GM23338 (cell line): ENCODE measurements around the gene CD300A. TPM values are rescaled to one million over a fixed set of nuclear protein-coding genes. Genes with fewer than 3 reads are reported as not detected.

Experiments
- ATAC-seq: fragments of 200-7000 bp; cut with Tn5 transposase; 3 replicates; pipeline ENCODE4 v1.9.1; 2020
- DNase-seq: peaks from one replicate; pipeline ENCODE4 v3.0.0-alpha.2; 2015; ENCODE audit warnings: low spot score
- H2AFZ ChIP-seq: fragments of 200-600 bp; sonication (generic); 2 replicates; pipeline ENCODE4 v1.8.0; 2016; ENCODE audit warnings: antibody characterized with exemption, mild to moderate bottlenecking, moderate library complexity
- H3F3A ChIP-seq: fragments of 200-600 bp; sonication (generic); replicated peaks from 2 replicates; pipeline ENCODE4 v1.8.0; 2017; ENCODE audit warnings: antibody characterized with exemption, mixed run types, low read depth
- H3K27ac ChIP-seq: fragments of 200-600 bp; sonication (generic); 2 replicates; pipeline ENCODE4 v1.6.1; 2016; ENCODE audit warnings: low read depth
- H3K27me3 ChIP-seq: fragments of 200-600 bp; sonication (generic); 2 replicates; pipeline ENCODE4 v1.8.0; 2016; ENCODE audit warnings: mild to moderate bottlenecking, mixed run types, moderate library complexity; ENCODE audit not compliant: insufficient read depth
- H3K36me3 ChIP-seq: fragments of 200-600 bp; sonication (generic); 2 replicates; pipeline ENCODE4 v1.8.0; 2016; ENCODE audit warnings: mild to moderate bottlenecking; ENCODE audit not compliant: insufficient read depth
- H3K4me1 ChIP-seq: fragments of 200-600 bp; sonication (generic); 2 replicates; pipeline ENCODE4 v1.8.0; 2016; ENCODE audit warnings: mild to moderate bottlenecking, moderate library complexity; ENCODE audit not compliant: insufficient read depth
- H3K4me2 ChIP-seq: fragments of 200-600 bp; sonication (generic); 2 replicates; pipeline ENCODE4 v1.7.1; 2017; ENCODE audit warnings: mixed run types
- H3K4me3 ChIP-seq: fragments of 200-600 bp; sonication (generic); 2 replicates; pipeline ENCODE4 v1.6.1; 2016; ENCODE audit warnings: mixed run types
- H3K79me2 ChIP-seq: fragments of 200-600 bp; sonication (generic); replicated peaks from 2 replicates; pipeline ENCODE4 v1.8.0; 2017; ENCODE audit warnings: mild to moderate bottlenecking; ENCODE audit not compliant: insufficient read depth
- H3K9me2 ChIP-seq: fragments of 200-600 bp; sonication (generic); 2 replicates; pipeline ENCODE4 v1.8.0; 2017; ENCODE audit not compliant: insufficient read depth
- H4K20me1 ChIP-seq: fragments of 200-600 bp; sonication (generic); replicated peaks from 2 replicates; pipeline ENCODE4 v1.8.0; 2017; ENCODE audit warnings: mild to moderate bottlenecking; ENCODE audit not compliant: insufficient read depth
- H3K27ac Mint-ChIP-seq: 2 replicates; pipeline ENCODE4 v1.8.0; 2020; ENCODE audit warnings: inconsistent platforms, mild to moderate bottlenecking, moderate library complexity, mixed read lengths
- H3K27me3 Mint-ChIP-seq: 3 replicates; pipeline ENCODE4 v1.8.0; 2022; ENCODE audit warnings: low read depth, mild to moderate bottlenecking, moderate library complexity, mixed read lengths, inconsistent platforms; ENCODE audit not compliant: insufficient read depth, poor library complexity
- H3K36me3 Mint-ChIP-seq: 3 replicates; pipeline ENCODE4 v1.8.0; 2021; ENCODE audit warnings: low read depth, mild to moderate bottlenecking, inconsistent platforms, moderate library complexity, mixed read lengths
- H3K4me1 Mint-ChIP-seq: 3 replicates; pipeline ENCODE4 v1.8.0; 2020; ENCODE audit warnings: mild to moderate bottlenecking, inconsistent platforms, mixed read lengths
- H3K4me3 Mint-ChIP-seq: 3 replicates; pipeline ENCODE4 v1.8.0; 2021; ENCODE audit warnings: moderate library complexity, mild to moderate bottlenecking, inconsistent platforms, mixed read lengths
- H3K9me3 Mint-ChIP-seq: 3 replicates; pipeline ENCODE4 v1.8.0; 2020; ENCODE audit warnings: moderate library complexity, mild to moderate bottlenecking, inconsistent platforms, mixed read lengths
- CREB1 ChIP-seq: fragments of 250-450 bp; sonication (Bioruptor Pico); IDR thresholded peaks from 2 replicates; pipeline ENCODE4 v1.5.0; 2020; ENCODE audit warnings: low read depth, mild to moderate bottlenecking, moderate library complexity
- CTCF ChIP-seq, 2 experiments: fragments of 200-600 bp in 1 of 2; sonication (generic) in 1 of 2; conservative IDR thresholded peaks; 2 replicates each; pipeline versions ENCODE4 v1.5.1 to v1.6.1; 2016 to 2017; ENCODE audit warnings: antibody characterized with exemption in 2 of 2, low read depth in 2 of 2, mild to moderate bottlenecking in 2 of 2, moderate library complexity in 1 of 2
- EZH2phosphoT487 ChIP-seq: fragments of 200-600 bp; sonication (generic); IDR thresholded peaks from one replicate; pipeline ENCODE4 v1.8.1; 2018; ENCODE audit warnings: antibody characterized with exemption; ENCODE audit not compliant: unreplicated experiment
- NANOG ChIP-seq: IDR thresholded peaks from 2 replicates; pipeline ENCODE4 v1.6.1; 2016; ENCODE audit warnings: antibody characterized with exemption, borderline replicate concordance
- POLR2AphosphoS5 ChIP-seq: IDR thresholded peaks from 2 replicates; pipeline ENCODE4 v1.6.1; 2016; ENCODE audit warnings: antibody characterized with exemption, low read depth
- STAT1 ChIP-seq: IDR thresholded peaks from one replicate; pipeline ENCODE4 v1.6.1; 2016; ENCODE audit warnings: antibody characterized with exemption; ENCODE audit not compliant: unreplicated experiment
- ZNF462 ChIP-seq: fragments of 250-450 bp; sonication (Bioruptor Pico); IDR thresholded peaks from 2 replicates; pipeline ENCODE4 v1.5.0; 2020; ENCODE audit warnings: mild to moderate bottlenecking, moderate library complexity
- polyA plus RNA-seq: library from polyadenylated mRNA; unstranded; fragments of >200 nt; fragmentation: Nextera tagmentation; extraction: Ambion mirVana; gene quantifications from 2 replicates; pipeline ENCODE4 v1.2.1, GENCODE V29; 2016
- total RNA-seq: library from RNA; depleted of rRNA; stranded (reverse); fragments of >200 nt; shearing (Covaris generic); gene quantifications from 2 replicates; pipeline ENCODE4 v1.2.3, GENCODE V29; 2014

CD300A gene
- total and polyA plus RNA-seq, 2 experiments from 2014 or later = 0.37 to 0.45 TPM

- TF ChIP-seq ZNF462 (CRISPR knock-in tag) = no peak
- TF ChIP-seq POLR2AphosphoS5 = no peak
Measured at GRCh38 chr17:74499992-74500391, 33.6 kb downstream of the CD300A start (continued).

- no peak overlapping the region for H3K4me3 ChIP-seq
- no peak overlapping the region for H2AFZ ChIP-seq
- no peaks in the 10 kb centered on the region for H3K27me3 Mint-ChIP-seq
- H3F3A ChIP-seq = no peaks in the 10 kb centered on the region
- H4K20me1 ChIP-seq = no peaks in the 10 kb centered on the region
- no peaks in the 10 kb centered on the region for H3K79me2 ChIP-seq
- ATAC-seq (no peak), DNase-seq (no peak)
- H3K27ac ChIP-seq = no peak overlapping the region
- H3K36me3 ChIP-seq = no peaks in the 10 kb centered on the region
- H3K9me3 Mint-ChIP-seq = no peaks in the 10 kb centered on the region
- no peaks in the 10 kb centered on the region for H3K27me3 ChIP-seq
- H3K4me1 ChIP-seq = no peaks in the 10 kb centered on the region
- H3K9me2 ChIP-seq = no peaks in the 10 kb centered on the region
- no peak overlapping the region for H3K27ac Mint-ChIP-seq
- H3K36me3 Mint-ChIP-seq = no peaks in the 10 kb centered on the region
- H3K4me1 Mint-ChIP-seq = no peaks in the 10 kb centered on the region
- no peak overlapping the region for H3K4me2 ChIP-seq
- H3K4me3 Mint-ChIP-seq = no peak overlapping the region
- TF ChIP-seq STAT1 (no peak), NANOG (no peak), ZNF462 (CRISPR knock-in tag) (no peak), CTCF (conservative IDR thresholded peaks at IDR 0.05; ENCODE audit: low read depth in 2 of 2) (no peak), CREB1 (no peak), POLR2AphosphoS5 (no peak), EZH2phosphoT487 (no peak)
Measured at GRCh38 chr17:74502861-74503260, 36.4 kb downstream of the CD300A start.
